B cell (primary cell): ENCODE data around the gene KCND3. TPM values are rescaled to one million over a fixed set of nuclear protein-coding genes. Genes with fewer than 3 reads are reported as not detected.

Experiments used
- ATAC-seq: fragments of 200-7000 bp; cut with Tn5 transposase; one replicate; pipeline ENCODE4 v1.10.0; 2021; ENCODE audit warnings: low read depth, mild to moderate bottlenecking, moderate number of reproducible peaks, moderate library complexity
- CTCF ChIA-PET: fragments of 350-600 bp; sonication (Branson Sonifier 250); formaldehyde crosslinking; loops from one replicate; lab custom pipeline; 2021; ENCODE audit warnings: antibody characterized with exemption, inconsistent platforms; lab: Charles Lee
- POLR2A ChIA-PET: fragments of 350-600 bp; sonication (Branson Sonifier 250); formaldehyde crosslinking; loops from one replicate; lab custom pipeline; 2021; ENCODE audit warnings: antibody characterized with exemption; lab: Charles Lee
- DNase-seq: peaks from one replicate; pipeline ENCODE4 v3.0.0; 2013
- H2AFZ ChIP-seq: 2 replicates; pipeline ENCODE4 v1.6.1; 2012; ENCODE audit warnings: mild to moderate bottlenecking, low read depth, low read length; ENCODE audit not compliant: insufficient read depth, poor library complexity, severe bottlenecking
- H3K27ac ChIP-seq, 2 donors: 1 replicate in 1 of 2; 2 replicates in 1 of 2; pipeline ENCODE4 v1.5.1; 2012 to 2013; ENCODE audit warnings: low read length in 2 of 2, mild to moderate bottlenecking in 2 of 2, moderate library complexity in 1 of 2
- H3K27me3 ChIP-seq, 4 experiments: fragments of 200-600 bp in 1 of 4; sonication (generic) in 1 of 4; replicated peaks in 1 of 4; 1 replicate in 2 of 4; 2 replicates in 2 of 4; pipeline versions ENCODE4 v1.6.1 to v1.7.0; 2013 to 2016; ENCODE audit warnings: low read length in 3 of 4, mild to moderate bottlenecking in 2 of 4, mixed read lengths in 1 of 4, moderate library complexity in 1 of 4; ENCODE audit not compliant: insufficient read depth in 4 of 4, control insufficient read depth in 3 of 4; ENCODE audit errors: control extremely low read depth in 1 of 4
- H3K36me3 ChIP-seq, 2 experiments: replicated peaks in 1 of 2; 1 replicate in 1 of 2; 2 replicates in 1 of 2; pipeline versions ENCODE4 v1.6.1 to v1.7.1; 2013; ENCODE audit warnings: low read length in 1 of 2; ENCODE audit not compliant: insufficient read depth in 2 of 2, control insufficient read depth in 1 of 2; ENCODE audit errors: control extremely low read depth in 1 of 2, extremely low read depth in 1 of 2
- H3K4me1 ChIP-seq, 2 donors: fragments of 200-600 bp in 1 of 2; sonication (generic) in 1 of 2; 1 replicate in 1 of 2; 2 replicates in 1 of 2; pipeline versions ENCODE4 v1.5.1 to v1.6.1; 2013 to 2017; ENCODE audit warnings: low read length in 2 of 2; ENCODE audit not compliant: control insufficient read depth in 2 of 2, insufficient read depth in 2 of 2
- H3K4me2 ChIP-seq: replicated peaks from 2 replicates; pipeline ENCODE3; 2012; ENCODE audit warnings: mild to moderate bottlenecking, low read depth, low read length; ENCODE audit not compliant: poor library complexity, severe bottlenecking
- H3K4me3 ChIP-seq, 5 experiments: fragments of 200-600 bp in 1 of 5; sonication (generic) in 1 of 5; 1 replicate in 3 of 5; 2 replicates in 2 of 5; pipeline versions ENCODE4 v1.5.1 to v1.7.0; 2011 to 2016; ENCODE audit warnings: low read length in 4 of 5, mild to moderate bottlenecking in 4 of 5, low read depth in 2 of 5, control low read depth in 1 of 5, moderate library complexity in 1 of 5; ENCODE audit not compliant: insufficient read depth in 1 of 5; ENCODE audit errors: control extremely low read depth in 1 of 5, extremely low read depth in 1 of 5
- H3K79me2 ChIP-seq: fragments of 200-600 bp; sonication (generic); one replicate; pipeline ENCODE4 v1.6.0; 2016; ENCODE audit warnings: low read length; ENCODE audit not compliant: control insufficient read depth, insufficient read depth
- H3K9ac ChIP-seq: fragments of 200-600 bp; sonication (generic); 2 replicates; pipeline ENCODE4 v1.6.1; 2017; ENCODE audit warnings: mild to moderate bottlenecking, low read length, moderate library complexity
- H3K9me3 ChIP-seq, 3 donors: one replicate each; pipeline versions ENCODE4 v1.6.1 to v1.7.1; 2013; ENCODE audit warnings: low read length in 2 of 3; ENCODE audit not compliant: control insufficient read depth in 2 of 3, insufficient read depth in 1 of 3; ENCODE audit errors: control extremely low read depth in 1 of 3
- H4K20me1 ChIP-seq: 2 replicates; pipeline ENCODE4 v1.6.0; 2012; ENCODE audit warnings: mild to moderate bottlenecking, low read length; ENCODE audit not compliant: insufficient read depth, control insufficient read depth, poor library complexity, severe bottlenecking
- H3K27ac Mint-ChIP-seq: one replicate; pipeline ENCODE4 v1.8.0; 2021; ENCODE audit warnings: mixed read lengths
- H3K27me3 Mint-ChIP-seq: one replicate; pipeline ENCODE4 v1.8.0; 2021; ENCODE audit warnings: mixed read lengths
- H3K4me1 Mint-ChIP-seq: one replicate; pipeline ENCODE4 v1.8.0; 2021; ENCODE audit warnings: mixed read lengths
- H3K4me3 Mint-ChIP-seq: one replicate; pipeline ENCODE4 v1.8.0; 2021; ENCODE audit warnings: mixed read lengths
- H3K9me3 Mint-ChIP-seq: one replicate; pipeline ENCODE4 v1.8.0; 2022; ENCODE audit warnings: mixed read lengths; ENCODE audit not compliant: insufficient read depth
- EZH2 ChIP-seq: IDR thresholded peaks from 2 replicates; pipeline ENCODE4 v1.6.1; 2012; ENCODE audit warnings: borderline replicate concordance, low read depth, mild to moderate bottlenecking, moderate library complexity, low read length; ENCODE audit not compliant: insufficient read depth, poor library complexity, severe bottlenecking
- WGBS: methylation state at CpG from one replicate; pipeline ENCODE4 v1.1.5; 2013; ENCODE audit warnings: missing lambda C conversion rate; ENCODE audit not compliant: insufficient coverage; 5-methylcytosine and 5-hydroxymethylcytosine counted together
- intact Hi-C: fragments of 100-400 bp; cut with micrococcal nuclease; formaldehyde crosslinking; loops from one replicate; pipeline ENCODE4 v1.10.0; 2022
- polyA plus RNA-seq: library from polyadenylated mRNA; depleted of rRNA; stranded (reverse); fragments of >200 nt; gene quantifications from 2 replicates; pipeline ENCODE4 v1.2.3, GENCODE V29; 2012
- total RNA-seq, 2 donors: library from RNA; stranded (reverse); fragments of 120-200 nt in 1 of 2; gene quantifications; 1 replicate in 1 of 2; 2 replicates in 1 of 2; pipeline versions ENCODE4 v1.2.3 to v1.2.4, GENCODE V29; 2013 to 2022
- TF ChIP-seq, protein P1 (sequence below): fragments of 200-600 bp; IDR thresholded peaks from one replicate; pipeline ENCODE4 v1.8.0; 2022; ENCODE audit warnings: antibody characterized with exemption, mild to moderate bottlenecking

The KCND3 gene
- total and polyA plus RNA-seq, 2 donors (not counting 1 experiment from before 2014, with no cell fraction given): 0.07 TPM; not detected in 1

DNA sequence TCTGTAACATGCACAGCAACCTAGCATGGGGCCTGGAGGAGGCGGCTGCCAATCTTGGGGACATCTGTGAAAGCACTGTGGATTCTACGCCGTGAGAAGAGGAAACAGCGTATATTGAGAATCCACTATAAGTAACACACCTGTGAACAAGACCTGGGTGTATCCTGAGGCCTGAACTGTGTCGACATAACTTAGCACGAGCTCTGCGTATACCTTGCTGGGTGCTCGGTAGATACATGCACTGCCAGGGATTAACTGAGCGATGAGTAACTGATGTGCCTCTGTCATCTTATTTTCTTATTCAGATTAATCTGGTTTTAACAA lies 175.2 kb downstream of the KCND3 start:
- WGBS: 91% methylated on average over 8 of the region's 9 CpGs
- ChIA-PET POLR2A (no interaction called here), CTCF (interaction anchor here (1.1 to 1.7 kb wide), 2 partner anchors 21 to 24 kb away, joined by 6 to 7 read pairs; no protein-coding TSS in a partner anchor)
- Histone ChIP-seq H3K27me3 (peaks cover 0 to 5% (median 0%) of the 10 kb centered on the region in 4 experiments), H3K4me3 (no peak overlapping the region), H3K4me1 (peaks cover 20 to 32% of the 10 kb centered on the region in 2 donors), H3K79me2 (no peaks in the 10 kb centered on the region), H3K36me3 (no peaks in the 10 kb centered on the region), H3K9me3 (no peaks in the 10 kb centered on the region), H4K20me1 (no peaks in the 10 kb centered on the region), H2AFZ (no peak overlapping the region), H3K9ac (no peak overlapping the region), H3K27ac (no peak overlapping the region), H3K4me2 (no peak overlapping the region)
- no peaks in the 10 kb centered on the region for H3K9me3 Mint-ChIP-seq
- peaks cover 3% of the 10 kb centered on the region for H3K27me3 Mint-ChIP-seq
- TF ChIP-seq EZH2: no peak
- TF ChIP-seq, protein P1, sequence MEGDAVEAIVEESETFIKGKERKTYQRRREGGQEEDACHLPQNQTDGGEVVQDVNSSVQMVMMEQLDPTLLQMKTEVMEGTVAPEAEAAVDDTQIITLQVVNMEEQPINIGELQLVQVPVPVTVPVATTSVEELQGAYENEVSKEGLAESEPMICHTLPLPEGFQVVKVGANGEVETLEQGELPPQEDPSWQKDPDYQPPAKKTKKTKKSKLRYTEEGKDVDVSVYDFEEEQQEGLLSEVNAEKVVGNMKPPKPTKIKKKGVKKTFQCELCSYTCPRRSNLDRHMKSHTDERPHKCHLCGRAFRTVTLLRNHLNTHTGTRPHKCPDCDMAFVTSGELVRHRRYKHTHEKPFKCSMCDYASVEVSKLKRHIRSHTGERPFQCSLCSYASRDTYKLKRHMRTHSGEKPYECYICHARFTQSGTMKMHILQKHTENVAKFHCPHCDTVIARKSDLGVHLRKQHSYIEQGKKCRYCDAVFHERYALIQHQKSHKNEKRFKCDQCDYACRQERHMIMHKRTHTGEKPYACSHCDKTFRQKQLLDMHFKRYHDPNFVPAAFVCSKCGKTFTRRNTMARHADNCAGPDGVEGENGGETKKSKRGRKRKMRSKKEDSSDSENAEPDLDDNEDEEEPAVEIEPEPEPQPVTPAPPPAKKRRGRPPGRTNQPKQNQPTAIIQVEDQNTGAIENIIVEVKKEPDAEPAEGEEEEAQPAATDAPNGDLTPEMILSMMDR: no peak
- DNase-seq (no peak), ATAC-seq (no peak)
- intact Hi-C loops: no loop called here
- H3K4me1 Mint-ChIP-seq: peaks cover 25% of the 10 kb centered on the region
- no peak overlapping the region for H3K27ac Mint-ChIP-seq
- H3K4me3 Mint-ChIP-seq: no peak overlapping the region

DNA sequence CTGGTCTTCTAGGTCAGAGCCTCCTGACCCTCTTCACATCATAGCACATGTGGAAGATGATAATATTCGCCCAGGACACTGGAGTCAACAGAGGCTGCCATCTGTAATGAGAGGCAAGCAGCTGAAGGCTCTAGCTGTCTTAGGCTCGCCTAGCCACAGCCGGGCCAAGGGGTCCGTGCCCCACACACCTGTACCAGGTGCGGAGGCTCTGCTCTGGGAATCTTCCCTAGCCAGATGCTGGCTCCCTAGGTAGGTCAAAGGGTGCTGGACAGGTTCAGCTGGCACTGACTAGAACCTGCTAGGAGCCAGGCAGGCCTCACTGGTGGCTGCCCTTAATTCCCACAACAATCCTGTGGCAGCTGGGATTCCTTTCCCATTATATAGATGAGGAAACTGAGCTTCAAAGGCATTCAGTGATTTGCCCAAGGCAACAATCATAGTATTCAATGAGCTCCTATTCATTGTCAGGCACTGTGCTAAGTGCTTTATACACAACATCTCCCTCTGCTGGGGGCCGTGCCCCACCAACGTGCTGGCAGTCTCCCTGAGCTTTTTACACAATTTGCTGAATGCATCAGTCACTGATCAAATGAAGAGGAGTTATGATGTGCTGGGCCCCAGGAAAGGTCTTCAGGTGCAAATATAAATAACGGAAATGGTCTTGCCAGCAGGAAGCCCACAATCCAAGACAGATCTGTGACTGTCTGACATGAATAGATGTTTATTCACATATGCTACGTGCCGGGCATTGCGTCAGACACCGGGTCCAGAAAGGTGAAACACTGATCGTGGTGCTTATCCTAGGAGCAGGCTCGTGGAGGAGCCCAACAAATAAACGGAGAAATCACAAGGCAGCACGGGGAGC lies 175.8 kb downstream of the KCND3 start:
- TF ChIP-seq EZH2: no peak
- TF ChIP-seq, protein P1: no peak
- ChIA-PET POLR2A (no interaction called here), CTCF (interaction anchor here (1.0 to 1.7 kb wide), 4 partner anchors 11 to 99 kb away, joined by 4 to 7 read pairs (median 5); no protein-coding TSS in a partner anchor)
- 84% methylated on average over 13 of the region's 16 CpGs for WGBS
- H3K27me3 Mint-ChIP-seq: no peaks in the 10 kb centered on the region
- H3K9ac ChIP-seq: no peak overlapping the region
- DNase-seq: peak; percentile 32
- H2AFZ ChIP-seq: no peak overlapping the region
- no peak overlapping the region for H3K4me3 ChIP-seq
- no peak overlapping the region for H3K4me3 Mint-ChIP-seq
- intact Hi-C loops: no loop called here
- H3K9me3 ChIP-seq: no peaks in the 10 kb centered on the region
- no peak overlapping the region for H3K4me2 ChIP-seq
- peaks cover 30% of the 10 kb centered on the region for H3K4me1 Mint-ChIP-seq
- no peak for ATAC-seq
- H3K9me3 Mint-ChIP-seq: no peaks in the 10 kb centered on the region
- H3K27ac Mint-ChIP-seq: no peak overlapping the region
- H3K36me3 ChIP-seq: no peaks in the 10 kb centered on the region
- H3K4me1 ChIP-seq: peaks cover 23 to 38% of the 10 kb centered on the region in 2 donors
- peaks cover 0 to 5% (median 0%) of the 10 kb centered on the region in 4 experiments for H3K27me3 ChIP-seq
- no peaks in the 10 kb centered on the region for H4K20me1 ChIP-seq
- H3K27ac ChIP-seq: no peak overlapping the region
- no peaks in the 10 kb centered on the region for H3K79me2 ChIP-seq
